Thoracic aorta (tissue), 2 donors: Measurements from ENCODE around the gene ARHGEF28. TPM values are rescaled to one million over a fixed set of nuclear protein-coding genes. Genes with fewer than 3 reads are reported as not detected.

Experiments used
- ATAC-seq: fragments of 150-250 bp; one replicate; pipeline ENCODE4 v1.8.0; 2017; ENCODE audit warnings: low read depth; ENCODE audit not compliant: insufficient number of reproducible peaks, low FRiP score
- DNase-seq: peaks from one replicate; pipeline ENCODE4 v3.0.0-alpha.2; 2020; ENCODE audit warnings: low spot score
- H3K27ac ChIP-seq, 2 donors: fragments of 200-600 bp; sonication (generic); 1 replicate in 1 of 2; 2 replicates in 1 of 2; pipeline ENCODE4 v1.5.1; 2016; ENCODE audit warnings: mild to moderate bottlenecking in 2 of 2, moderate library complexity in 2 of 2
- H3K27me3 ChIP-seq: fragments of 200-600 bp; sonication (generic); replicated peaks from 2 replicates; pipeline ENCODE4 v1.6.0; 2016; ENCODE audit warnings: mild to moderate bottlenecking; ENCODE audit not compliant: insufficient read depth
- H3K36me3 ChIP-seq: fragments of 200-600 bp; sonication (generic); one replicate; pipeline ENCODE4 v1.5.1; 2016
- H3K4me1 ChIP-seq, 2 donors: fragments of 200-600 bp; sonication (generic); 1 replicate in 1 of 2; 2 replicates in 1 of 2; pipeline versions ENCODE4 v1.5.1 to v1.6.0; 2016; ENCODE audit warnings: low read depth in 2 of 2, mild to moderate bottlenecking in 1 of 2; ENCODE audit not compliant: control insufficient read depth in 1 of 2
- H3K4me3 ChIP-seq: fragments of 200-600 bp; sonication (generic); 2 replicates; pipeline ENCODE4 v1.5.1; 2016; ENCODE audit warnings: mild to moderate bottlenecking
- H3K9me3 ChIP-seq: fragments of 200-600 bp; sonication (generic); 2 replicates; pipeline ENCODE4 v1.5.1; 2016
- total RNA-seq, 2 donors: library from RNA; depleted of rRNA; stranded (reverse); fragments of >200 nt; gene quantifications; one replicate each; pipeline versions ENCODE4 v1.1.0 to v1.2.3, GENCODE V29; 2016
- TF ChIP-seq, protein P1 (sequence below): fragments of 200-600 bp; sonication (generic); IDR thresholded peaks from one replicate; pipeline ENCODE4 v1.5.1; 2019; ENCODE audit warnings: antibody characterized with exemption

ARHGEF28 gene
- total RNA-seq, 2 donors from 2014 or later = 35.5 to 40.8 TPM

- peaks cover 3% of the 10 kb centered on the region for H3K36me3 ChIP-seq
- H3K9me3 ChIP-seq = no peaks in the 10 kb centered on the region
- peaks cover 9 to 13% of the 10 kb centered on the region in 2 donors for H3K4me1 ChIP-seq
- no peaks in the 10 kb centered on the region for H3K27me3 ChIP-seq
- H3K27ac ChIP-seq = no peak overlapping the region
- TF ChIP-seq, protein P1, sequence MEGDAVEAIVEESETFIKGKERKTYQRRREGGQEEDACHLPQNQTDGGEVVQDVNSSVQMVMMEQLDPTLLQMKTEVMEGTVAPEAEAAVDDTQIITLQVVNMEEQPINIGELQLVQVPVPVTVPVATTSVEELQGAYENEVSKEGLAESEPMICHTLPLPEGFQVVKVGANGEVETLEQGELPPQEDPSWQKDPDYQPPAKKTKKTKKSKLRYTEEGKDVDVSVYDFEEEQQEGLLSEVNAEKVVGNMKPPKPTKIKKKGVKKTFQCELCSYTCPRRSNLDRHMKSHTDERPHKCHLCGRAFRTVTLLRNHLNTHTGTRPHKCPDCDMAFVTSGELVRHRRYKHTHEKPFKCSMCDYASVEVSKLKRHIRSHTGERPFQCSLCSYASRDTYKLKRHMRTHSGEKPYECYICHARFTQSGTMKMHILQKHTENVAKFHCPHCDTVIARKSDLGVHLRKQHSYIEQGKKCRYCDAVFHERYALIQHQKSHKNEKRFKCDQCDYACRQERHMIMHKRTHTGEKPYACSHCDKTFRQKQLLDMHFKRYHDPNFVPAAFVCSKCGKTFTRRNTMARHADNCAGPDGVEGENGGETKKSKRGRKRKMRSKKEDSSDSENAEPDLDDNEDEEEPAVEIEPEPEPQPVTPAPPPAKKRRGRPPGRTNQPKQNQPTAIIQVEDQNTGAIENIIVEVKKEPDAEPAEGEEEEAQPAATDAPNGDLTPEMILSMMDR = no peak
- no peak overlapping the region for H3K4me3 ChIP-seq
- DNase-seq (no peak), ATAC-seq (no peak)
These were observed 231.0 kb downstream of the ARHGEF28 start for GRCh38 chr5:73856997-73857396.

DNA sequence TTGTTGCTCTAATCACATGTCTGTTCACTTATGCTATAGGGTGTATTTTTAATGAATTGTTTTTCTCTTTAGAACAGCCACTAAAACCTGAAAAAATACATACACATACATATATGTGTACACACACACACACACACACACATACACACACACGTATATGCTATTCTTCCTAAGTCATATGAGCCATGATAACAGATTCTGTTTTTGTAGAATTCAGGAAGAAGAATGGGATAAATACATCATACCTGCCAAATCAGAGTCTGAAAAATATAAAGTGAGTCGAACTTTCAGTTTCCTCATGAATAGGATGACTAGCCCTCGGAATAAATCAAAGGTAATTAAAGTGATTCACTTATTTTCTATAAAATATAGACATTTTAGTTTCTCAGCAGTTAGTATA, 231.4 kb downstream of the ARHGEF28 start:
- DNase-seq (no peak), ATAC-seq (no peak)
- no peaks in the 10 kb centered on the region for H3K27me3 ChIP-seq
- no peak overlapping the region for H3K27ac ChIP-seq
- H3K9me3 ChIP-seq = no peaks in the 10 kb centered on the region
- no peak overlapping the region for H3K4me3 ChIP-seq
- TF ChIP-seq, protein P1 = no peak
- peaks cover 3% of the 10 kb centered on the region for H3K36me3 ChIP-seq
- peaks cover 14 to 17% of the 10 kb centered on the region in 2 donors for H3K4me1 ChIP-seq

GRCh38 chr5:73858054-73858453, 232.1 kb downstream of the ARHGEF28 start:
- Histone ChIP-seq H3K4me3 (no peak overlapping the region), H3K27me3 (no peaks in the 10 kb centered on the region), H3K9me3 (no peaks in the 10 kb centered on the region), H3K4me1 (peaks cover 18 to 19% of the 10 kb centered on the region in 2 donors), H3K27ac (no peak overlapping the region), H3K36me3 (peaks cover 3% of the 10 kb centered on the region)
- TF ChIP-seq, protein P1 = no peak
- DNase-seq (no peak), ATAC-seq (no peak)

DNA sequence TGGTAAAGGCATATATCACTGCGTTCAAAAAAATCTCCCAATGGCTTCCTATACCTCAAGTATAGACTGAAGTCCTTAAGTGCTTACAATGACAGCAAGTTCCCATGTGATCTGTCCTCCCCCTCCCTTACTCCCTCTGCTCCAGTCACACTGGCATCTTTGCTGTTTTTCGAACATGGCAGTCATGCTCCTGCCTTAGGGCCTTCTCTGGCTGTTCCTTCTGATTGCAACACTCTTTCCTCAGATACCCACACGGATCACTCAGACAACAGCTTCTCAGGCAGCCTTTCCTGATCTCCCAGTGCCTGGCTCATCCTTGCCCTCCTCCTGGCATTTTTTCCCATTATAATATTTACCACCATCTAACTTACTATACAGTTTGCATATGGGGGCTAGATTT, 232.8 kb downstream of the ARHGEF28 start:
- no peak for DNase-seq
- H3K27me3 ChIP-seq = no peaks in the 10 kb centered on the region
- no peaks in the 10 kb centered on the region for H3K9me3 ChIP-seq
- no peak overlapping the region for H3K4me3 ChIP-seq
- no peak overlapping the region for H3K27ac ChIP-seq
- ATAC-seq = no peak
- peaks cover 18 to 20% of the 10 kb centered on the region in 2 donors for H3K4me1 ChIP-seq
- peaks cover 3% of the 10 kb centered on the region for H3K36me3 ChIP-seq
- TF ChIP-seq, protein P1 = no peak

DNA sequence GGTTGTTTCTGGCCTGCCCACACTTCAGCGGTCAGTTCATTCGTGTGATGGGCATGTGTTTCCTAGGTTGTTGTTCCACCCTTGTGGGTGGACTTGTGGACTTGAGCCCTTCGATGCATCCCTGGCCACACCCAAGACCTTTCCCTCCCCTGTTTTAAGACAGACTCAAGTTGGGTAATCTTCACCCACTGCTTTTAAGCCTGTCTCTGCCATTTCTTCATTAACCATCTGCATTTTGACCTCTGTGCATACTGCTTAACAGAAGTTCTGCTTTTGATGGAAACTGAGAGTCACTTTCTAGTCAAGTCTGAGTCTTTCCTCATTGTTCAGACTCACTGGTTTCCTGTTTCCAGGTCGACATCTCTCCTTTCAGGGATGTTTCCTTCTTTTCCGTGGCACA, 233.7 kb downstream of the ARHGEF28 start:
- H3K4me3 ChIP-seq = no peak overlapping the region

More for the DNA sequence above, 233.7 kb downstream of the ARHGEF28 start:
- H3K4me1 ChIP-seq = peaks cover 18 to 20% of the 10 kb centered on the region in 2 donors
- H3K36me3 ChIP-seq = peaks cover 3% of the 10 kb centered on the region
- no peaks in the 10 kb centered on the region for H3K9me3 ChIP-seq
- no peaks in the 10 kb centered on the region for H3K27me3 ChIP-seq
- TF ChIP-seq, protein P1 = no peak
- H3K27ac ChIP-seq = no peak overlapping the region
- no peak for DNase-seq
- no peak for ATAC-seq
